ENCODE measurements around the gene SVEP1.
A peak's percentile ranks its signal among the peaks of the same experiment; 100 is the strongest.
"Not testable (repeated sequence)": the region's sequence is repeated elsewhere in the genome, so short reads cannot be mapped to it uniquely, and the experiment has no call there.

The SVEP1 gene

GRCh38 chr9:110531776-110532175 lies 47.8 kb downstream of the SVEP1 start:
- no peak for TF ChIP-seq CTCF (IDR thresholded peaks at IDR 0.05; ENCODE audit: low read depth, low read length)
- DNase-seq (ENCODE audit: low read depth in 2 of 2), result peak in 1 of 2 donors; percentile 10
- no peak overlapping the region for H3K4me3 ChIP-seq (replicated peaks in 1 of 2; ENCODE audit: low read depth in 2 of 2, low read length in 2 of 2)

- not testable (repeated sequence) for H3K4me3 ChIP-seq (replicated peaks in 1 of 2; ENCODE audit: low read depth in 2 of 2, low read length in 2 of 2)
Observed at GRCh38 chr9:110531241-110531640, 48.3 kb downstream of the SVEP1 start.

GRCh38 chr9:110528645-110529044 lies 50.9 kb downstream of the SVEP1 start:
- H3K4me3 ChIP-seq (replicated peaks in 1 of 2; ENCODE audit: low read depth in 2 of 2, low read length in 2 of 2), result no peak overlapping the region
- no peak for TF ChIP-seq CTCF (IDR thresholded peaks at IDR 0.05; ENCODE audit: low read depth, low read length)
- no peak for DNase-seq (ENCODE audit: low read depth in 2 of 2)

More at GRCh38 chr9:110531241-110531640, 48.3 kb downstream of the SVEP1 start:
- DNase-seq (ENCODE audit: low read depth in 2 of 2), result not testable (repeated sequence)

- no peak overlapping the region for H3K4me3 ChIP-seq (replicated peaks in 1 of 2; ENCODE audit: low read depth in 2 of 2, low read length in 2 of 2)
- peak; percentile 80 to 94 for DNase-seq (ENCODE audit: low read depth in 2 of 2)
Observed at GRCh38 chr9:110526426-110526825, 53.1 kb downstream of the SVEP1 start.

GRCh38 chr9:110521206-110521605 lies 58.3 kb downstream of the SVEP1 start:
- no peak for DNase-seq (ENCODE audit: low read depth in 2 of 2)
- no peak for TF ChIP-seq CTCF (IDR thresholded peaks at IDR 0.05; ENCODE audit: low read depth, low read length)
- no peak overlapping the region for H3K4me3 ChIP-seq (replicated peaks in 1 of 2; ENCODE audit: low read depth in 2 of 2, low read length in 2 of 2)

More at GRCh38 chr9:110526426-110526825, 53.1 kb downstream of the SVEP1 start:
- TF ChIP-seq CTCF (IDR thresholded peaks at IDR 0.05; ENCODE audit: low read depth, low read length), result no peak

GRCh38 chr9:110520120-110520701 lies 59.3 kb downstream of the SVEP1 start:
- DNase-seq (ENCODE audit: low read depth in 2 of 2), result peak; percentile 82 to 95
- no peak overlapping the region for H3K4me3 ChIP-seq (replicated peaks in 1 of 2; ENCODE audit: low read depth in 2 of 2, low read length in 2 of 2)
- no peak for TF ChIP-seq CTCF (IDR thresholded peaks at IDR 0.05; ENCODE audit: low read depth, low read length)

GRCh38 chr9:110517483-110517882 lies 62.1 kb downstream of the SVEP1 start:
- TF ChIP-seq CTCF (IDR thresholded peaks at IDR 0.05; ENCODE audit: low read depth, low read length), result no peak
- no peak overlapping the region for H3K4me3 ChIP-seq (replicated peaks in 1 of 2; ENCODE audit: low read depth in 2 of 2, low read length in 2 of 2)
- DNase-seq (ENCODE audit: low read depth in 2 of 2), result no peak

Data from cardiac fibroblast (primary cell).